GM19324 (cell line): ENCODE measurements around the gene NOTCH1.

Experiments used
- ATAC-seq: cut with Tn5 transposase; IDR thresholded peaks from one replicate; pipeline ENCODE4 v1.9.1; 2021; ENCODE audit warnings: mild to moderate bottlenecking, moderate library complexity; ENCODE audit not compliant: unreplicated experiment, low FRiP score

The NOTCH1 gene

DNA sequence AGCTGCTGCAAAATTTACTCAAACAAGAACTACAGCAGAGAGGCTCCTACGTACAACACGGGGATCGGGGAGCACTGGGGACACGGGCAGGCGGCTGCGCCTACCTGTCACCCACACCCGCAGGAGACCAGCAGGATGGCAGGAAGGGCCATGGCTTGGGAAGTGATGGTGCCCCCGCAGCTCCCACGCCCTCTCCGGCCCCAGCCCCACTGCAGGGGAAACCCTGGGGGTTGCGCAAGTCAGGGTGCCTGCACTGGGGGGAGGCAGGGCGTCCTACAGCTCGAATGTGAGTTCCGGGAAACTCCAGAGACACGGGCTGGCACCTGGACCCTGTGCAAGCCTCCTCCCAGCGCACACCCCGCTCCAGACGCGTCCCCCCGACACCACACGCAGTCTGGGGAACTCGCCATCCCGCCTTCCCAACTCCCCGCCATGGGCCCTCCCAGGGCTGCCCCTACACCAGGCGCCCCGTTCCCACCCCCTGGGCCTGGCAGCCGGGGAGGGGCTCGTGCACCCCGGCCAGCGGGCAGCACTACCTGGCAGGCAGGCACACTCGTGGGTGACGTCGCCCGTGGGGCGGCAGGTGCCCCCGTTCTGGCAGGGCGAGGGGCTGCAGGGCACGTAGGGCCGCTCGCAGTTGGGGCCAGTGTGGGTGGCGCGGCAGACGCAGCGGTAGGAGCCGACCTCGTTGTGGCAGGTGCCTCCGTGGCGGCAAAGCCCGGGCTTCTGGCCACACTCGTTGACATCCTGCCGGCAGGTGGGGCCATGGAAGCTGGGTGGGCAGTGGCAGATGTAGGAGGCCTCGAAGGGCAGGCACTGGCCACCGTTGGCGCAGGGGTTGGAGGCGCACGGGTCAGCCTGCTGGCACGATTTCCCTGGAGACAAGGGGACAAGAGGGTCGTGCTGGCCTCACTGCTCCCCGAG lies 23.3 kb downstream of the NOTCH1 start:
- no peak for ATAC-seq

DNA sequence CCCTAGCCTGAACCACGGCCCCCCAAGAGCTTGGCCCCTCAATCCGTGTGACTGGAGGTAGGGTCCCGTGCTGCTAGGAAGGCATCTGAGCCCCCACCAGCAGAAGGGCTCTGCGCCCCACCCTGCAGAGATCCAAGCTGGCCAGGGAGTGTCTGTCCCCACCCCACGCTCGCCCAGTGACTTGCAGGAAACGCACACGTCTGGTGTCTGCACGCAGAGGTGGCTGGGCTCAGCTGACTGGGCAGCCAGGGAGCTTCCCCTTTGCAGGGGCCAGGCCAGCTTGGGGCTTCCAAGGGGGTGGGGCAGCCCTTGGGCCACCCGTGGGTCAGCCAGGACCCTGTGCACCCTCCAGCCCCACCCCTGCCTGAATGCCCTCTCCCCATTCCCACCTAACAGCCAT lies 24.3 kb downstream of the NOTCH1 start:
- ATAC-seq = no peak

DNA sequence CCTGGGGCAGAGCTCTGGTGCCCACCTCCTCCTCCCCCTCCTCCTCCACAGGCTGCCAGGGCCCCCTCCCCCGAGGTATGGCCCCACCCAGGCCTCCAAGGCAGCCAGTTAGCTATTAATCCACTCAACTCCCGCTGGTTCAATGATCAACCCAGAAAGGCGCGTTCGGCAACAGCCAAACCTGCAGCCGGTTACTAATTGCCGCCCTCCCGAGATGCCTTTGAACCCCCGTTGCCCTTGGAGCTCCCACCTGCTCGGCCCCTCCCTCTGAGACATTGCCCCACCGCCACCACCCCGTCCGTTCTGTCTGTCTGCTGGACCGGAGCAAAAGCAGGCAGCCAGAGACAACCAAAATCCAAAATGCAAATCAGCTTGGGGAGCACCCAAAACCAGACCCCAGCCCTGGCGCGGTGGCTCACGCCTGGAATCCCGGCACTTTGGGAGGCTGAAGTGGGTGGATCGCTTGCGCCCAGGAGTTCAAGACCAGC lies 25.8 kb downstream of the NOTCH1 start:
- no peak for ATAC-seq

DNA sequence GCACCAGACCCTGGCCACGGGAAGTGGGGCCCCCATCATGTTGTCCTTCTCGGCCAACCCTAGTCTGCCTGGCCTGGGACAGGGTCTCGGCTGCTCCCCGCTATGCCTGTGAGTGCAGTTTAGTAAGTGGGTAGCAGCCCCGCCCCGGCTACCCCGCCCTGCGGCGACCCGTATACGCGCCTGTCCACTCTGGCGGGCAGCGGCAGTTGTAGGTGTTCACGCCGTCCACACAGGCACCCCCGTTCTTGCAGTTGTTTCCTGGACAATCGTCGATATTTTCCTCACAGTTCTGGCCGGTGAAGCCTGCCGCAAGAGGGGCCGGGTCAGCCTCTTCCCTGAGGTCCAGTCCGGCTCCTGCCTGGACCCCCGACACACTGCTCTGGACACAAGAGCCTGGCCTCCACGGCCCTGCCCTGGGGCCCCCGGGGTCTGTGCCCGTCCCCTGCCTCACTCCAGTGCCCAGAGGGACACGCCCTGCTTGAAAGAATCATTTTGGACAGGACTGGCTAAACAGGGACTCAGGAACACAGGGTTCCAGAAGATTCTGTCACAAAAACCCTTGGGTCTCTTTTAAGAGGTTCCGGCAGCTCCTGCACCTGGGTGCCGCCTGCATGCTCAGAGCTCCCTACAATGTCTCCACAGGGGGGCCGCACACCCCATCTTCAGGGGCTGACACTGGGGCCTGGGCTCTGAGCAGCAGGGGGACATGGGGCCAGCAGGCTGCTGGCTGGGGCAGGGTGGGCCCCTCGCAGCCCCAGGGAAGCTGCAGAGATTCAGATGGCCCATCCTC lies 26.4 kb downstream of the NOTCH1 start:
- no peak for ATAC-seq

DNA sequence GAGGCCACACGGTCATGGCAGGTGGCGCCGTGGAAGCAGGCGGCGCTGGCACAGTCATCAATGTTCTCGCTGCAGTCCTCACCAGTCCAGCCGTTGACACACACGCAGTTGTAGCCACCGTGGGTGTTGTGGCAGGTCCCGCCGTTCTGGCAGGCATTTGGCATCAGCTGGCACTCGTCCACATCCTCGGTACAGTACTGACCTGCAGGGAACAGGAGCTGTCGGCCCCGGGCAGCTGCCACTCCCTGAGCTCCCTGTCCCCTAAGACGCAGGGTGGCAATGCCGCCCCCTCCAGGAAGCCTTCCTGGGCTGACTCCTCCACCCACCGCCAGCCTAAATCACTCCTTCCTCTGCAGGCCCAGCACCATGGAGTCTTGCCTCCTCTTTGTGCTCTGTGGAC lies 27.2 kb downstream of the NOTCH1 start:
- ATAC-seq = no peak

DNA sequence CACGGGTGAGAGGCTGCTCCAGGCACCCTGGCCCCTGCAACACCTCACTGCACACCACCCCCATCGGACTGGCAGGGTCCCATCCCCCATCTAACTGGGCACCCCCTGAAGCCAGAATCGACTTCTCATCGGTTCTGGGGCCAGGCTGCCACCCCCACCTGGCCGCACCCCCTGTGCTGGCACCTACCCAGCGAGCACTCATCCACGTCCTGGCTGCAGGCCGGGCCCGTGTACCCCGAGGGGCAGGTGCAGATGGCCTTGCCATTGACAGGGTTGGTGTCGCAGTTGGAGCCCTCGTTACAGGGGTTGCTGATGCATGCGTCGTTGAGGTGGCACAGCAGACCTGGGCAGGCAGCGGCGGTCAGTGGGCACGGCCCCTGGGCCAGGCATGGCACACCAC lies 27.9 kb downstream of the NOTCH1 start:
- no peak for ATAC-seq

DNA sequence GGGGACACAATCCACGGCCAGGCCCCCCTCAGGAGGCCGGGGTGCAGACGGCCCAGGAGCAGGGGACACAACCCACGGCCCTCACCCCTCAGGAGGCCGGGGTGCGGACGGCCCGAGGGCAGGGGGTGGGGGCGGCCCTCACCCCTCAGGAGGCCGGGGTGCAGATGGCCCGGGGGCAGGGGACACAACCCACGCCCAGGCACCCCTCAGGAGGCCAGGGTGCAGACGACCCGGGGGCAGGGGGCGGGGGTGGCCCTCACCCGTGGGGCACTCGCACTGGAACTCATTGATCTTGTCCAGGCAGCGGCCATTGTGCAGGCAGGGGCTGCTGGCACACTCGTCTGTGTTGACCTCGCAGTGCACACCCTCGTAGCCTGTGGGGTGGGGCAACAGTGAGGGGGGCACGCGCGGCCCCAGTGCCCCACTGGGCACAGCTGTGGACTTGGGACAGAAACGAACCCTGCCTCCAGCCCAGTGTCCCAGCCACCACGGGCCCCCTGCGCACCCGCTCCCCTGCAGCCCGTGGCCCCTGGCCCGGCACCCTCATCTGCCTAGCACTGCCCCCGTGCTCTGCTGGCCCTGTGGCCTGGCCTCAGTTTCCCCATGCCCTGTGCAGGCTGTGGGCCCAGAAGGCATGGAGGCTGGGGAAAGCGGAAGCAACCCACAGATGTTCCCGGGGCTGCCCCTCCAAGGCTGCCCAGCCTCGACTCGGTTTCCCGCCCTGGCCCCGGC lies 28.7 kb downstream of the NOTCH1 start:
- no peak for ATAC-seq

DNA sequence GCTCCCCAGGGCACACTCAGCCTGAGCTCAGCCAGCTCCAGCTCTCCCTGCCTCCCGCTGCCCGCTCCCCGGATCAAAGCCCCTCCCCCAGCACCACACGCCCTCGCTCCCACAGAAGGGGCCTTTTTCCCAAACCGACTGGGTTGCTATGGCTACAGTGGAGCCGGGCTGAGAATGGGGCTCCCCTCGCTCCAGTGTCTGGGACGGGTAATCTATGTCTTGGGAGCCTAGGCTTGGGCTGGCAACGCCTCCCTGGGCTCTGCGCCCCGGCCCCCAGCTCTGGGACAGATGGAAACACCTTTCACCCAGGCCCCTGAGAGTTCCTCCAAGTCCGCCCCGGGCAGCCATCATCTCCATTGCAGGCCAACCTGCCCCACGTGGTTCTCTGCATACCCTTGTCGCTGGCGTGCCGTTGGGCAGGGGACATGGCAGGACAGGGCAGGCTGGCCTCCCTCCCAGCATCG lies 29.6 kb downstream of the NOTCH1 start:
- no peak for ATAC-seq

DNA sequence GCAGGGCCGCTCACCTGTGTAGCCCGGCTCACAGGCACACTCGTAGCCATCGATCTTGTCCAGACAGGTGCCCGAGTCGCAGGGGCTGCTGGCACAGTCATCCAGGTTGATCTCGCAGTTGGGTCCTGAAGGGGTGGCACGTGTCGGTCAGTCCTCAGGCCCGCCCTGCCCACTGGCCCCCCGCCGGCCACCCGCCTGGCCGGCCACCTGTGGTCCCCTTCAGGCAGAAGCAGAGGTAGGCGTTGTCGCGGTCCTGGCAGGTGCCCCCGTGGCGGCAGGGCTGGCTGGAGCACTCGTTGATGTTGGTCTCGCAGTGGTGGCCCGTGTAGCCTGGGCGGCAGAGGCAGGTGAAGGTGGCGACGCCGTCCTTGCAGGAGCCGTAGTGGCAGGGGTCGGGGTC lies 30.6 kb downstream of the NOTCH1 start:
- no peak for ATAC-seq

DNA sequence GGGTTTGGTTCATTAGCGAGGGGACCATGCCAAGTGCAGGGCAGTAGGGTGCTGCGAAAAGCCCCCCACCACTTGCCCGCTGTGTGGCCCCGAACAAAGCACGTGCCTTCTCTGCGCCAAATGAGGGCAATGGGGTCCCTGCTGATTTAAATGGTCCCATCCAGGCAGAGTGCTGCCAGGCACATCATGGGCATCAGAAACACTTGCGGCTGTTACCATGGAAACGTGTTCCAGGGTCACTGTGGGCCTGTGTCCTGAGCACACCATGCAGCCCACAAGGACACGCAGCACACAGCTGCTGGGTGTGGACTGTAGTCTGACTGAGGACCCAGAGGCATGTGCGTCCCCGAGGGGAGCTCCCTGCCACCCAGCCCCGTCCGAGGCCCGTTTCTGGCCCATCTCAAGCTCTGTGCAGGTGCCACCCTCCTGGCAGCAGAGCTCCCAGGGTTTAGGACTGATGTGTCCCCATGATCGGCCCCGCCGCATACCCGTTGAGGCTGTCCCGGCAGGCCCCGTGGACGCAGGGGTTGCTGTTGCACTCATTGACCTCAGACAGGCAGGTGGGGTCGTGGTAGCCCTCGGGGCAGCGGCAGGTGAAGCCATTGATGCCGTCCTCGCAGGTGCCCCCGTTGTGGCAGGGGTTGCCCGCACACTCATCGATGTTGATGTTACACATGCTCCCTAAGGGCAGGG lies 31.7 kb downstream of the NOTCH1 start:
- no peak for ATAC-seq

DNA sequence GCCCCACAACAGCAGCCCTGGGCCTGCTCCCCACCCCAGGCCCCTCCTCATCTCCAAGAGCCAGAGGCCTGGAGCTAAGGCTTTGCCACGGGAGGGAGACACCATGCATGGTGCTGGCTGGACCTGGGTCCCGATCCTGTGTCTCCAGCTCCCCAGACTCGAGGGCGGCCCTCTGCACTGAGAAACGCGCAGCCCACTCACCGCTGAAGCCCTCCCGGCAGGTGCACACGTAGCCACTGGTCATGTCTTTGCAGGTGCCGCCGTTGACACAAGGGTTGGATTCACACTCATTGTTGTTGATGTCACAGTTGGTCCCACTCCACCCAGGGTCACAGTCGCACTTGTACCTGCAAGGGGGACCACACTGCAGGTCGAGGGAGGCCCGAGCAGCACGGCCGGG lies 32.7 kb downstream of the NOTCH1 start:
- no peak for ATAC-seq

DNA sequence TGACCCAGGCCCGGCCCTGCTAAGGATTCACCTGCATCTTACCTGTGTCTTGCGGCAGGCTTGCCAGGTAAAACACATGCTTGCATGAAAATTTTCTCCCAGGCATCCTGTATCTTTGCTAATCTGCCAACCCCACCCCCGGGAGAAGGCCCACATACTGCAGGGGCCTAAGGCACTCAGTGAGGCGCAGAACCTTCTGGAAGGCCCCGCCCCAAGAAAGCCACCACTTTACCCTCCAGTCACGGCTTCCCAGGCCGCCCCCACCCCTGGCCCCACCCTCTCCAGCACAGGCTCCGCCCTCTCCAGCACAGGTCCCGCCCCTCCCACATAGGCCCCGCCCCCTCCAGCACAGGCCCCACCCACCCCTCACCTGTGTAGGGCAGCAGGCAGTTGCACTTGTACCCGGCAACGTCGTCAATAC lies 33.2 kb downstream of the NOTCH1 start:
- ATAC-seq = no peak

DNA sequence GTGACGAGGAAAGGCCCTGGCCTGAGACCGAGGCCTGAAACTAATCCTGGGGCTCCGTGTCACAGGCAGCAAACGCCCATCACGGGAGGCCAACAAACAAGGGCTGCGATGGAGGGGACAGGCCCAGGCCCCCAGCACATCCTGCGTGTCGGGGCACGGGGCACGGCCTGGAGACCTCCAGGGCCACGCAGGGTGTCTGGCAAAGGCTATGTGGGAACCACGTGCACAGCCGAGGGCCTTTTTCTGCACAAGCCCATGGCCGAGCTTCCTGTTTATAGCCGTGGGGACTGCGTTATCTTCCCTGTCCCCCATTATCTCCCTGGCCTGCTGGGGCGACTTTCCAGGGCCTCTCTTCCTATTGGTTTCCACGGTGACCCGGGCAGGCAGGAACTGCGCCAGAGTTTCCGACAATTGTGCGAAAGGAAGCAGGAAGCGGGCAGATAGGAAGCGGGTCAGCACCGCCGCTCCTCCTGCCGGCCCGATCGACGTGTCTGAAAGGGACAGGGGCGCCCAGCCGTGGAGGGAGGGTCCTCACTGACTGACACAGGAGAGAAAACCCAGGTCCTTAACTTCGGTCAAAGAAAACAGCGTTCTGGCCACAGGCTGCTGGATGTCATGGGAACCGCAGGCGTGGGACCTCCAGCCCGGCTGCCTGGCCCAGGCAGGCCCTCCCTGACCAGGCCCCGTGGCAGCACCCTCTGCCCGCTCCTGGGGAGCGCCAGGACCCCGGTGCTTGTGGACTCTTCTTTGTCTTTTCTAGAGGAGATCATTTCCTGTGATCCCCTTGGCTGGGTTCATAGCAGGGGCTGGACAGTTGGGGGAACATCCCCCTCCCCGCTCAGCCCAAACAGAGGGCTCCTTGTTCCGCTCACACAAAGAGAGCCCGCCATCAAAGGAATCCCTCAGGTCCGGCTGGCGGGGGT lies 33.9 kb downstream of the NOTCH1 start:
- no peak for ATAC-seq

DNA sequence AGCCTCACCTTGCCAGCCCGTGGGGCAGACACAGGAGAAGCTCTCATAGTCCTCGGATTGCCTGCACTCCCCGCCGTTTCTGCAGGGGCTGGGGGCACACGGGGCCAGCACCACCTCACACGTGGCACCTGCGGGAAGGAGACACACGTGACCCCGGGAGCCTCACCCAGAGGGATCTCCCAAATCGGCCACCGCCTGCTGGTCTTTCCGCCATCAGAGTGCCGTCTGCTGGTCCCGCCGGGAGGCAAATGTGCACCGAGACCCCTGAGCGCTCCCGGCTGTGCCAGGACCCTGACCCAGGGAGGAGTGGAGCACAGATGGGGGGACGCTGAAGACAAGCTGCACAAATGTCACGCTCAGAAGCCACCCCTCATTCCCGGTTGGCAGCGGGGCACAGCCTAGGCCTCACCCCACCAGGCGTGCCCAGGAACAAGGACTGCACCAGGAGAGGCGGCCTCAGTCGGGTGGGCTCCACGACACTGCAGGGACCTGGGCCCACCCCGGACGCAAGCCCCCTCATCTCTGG lies 34.6 kb downstream of the NOTCH1 start:
- ATAC-seq = no peak

DNA sequence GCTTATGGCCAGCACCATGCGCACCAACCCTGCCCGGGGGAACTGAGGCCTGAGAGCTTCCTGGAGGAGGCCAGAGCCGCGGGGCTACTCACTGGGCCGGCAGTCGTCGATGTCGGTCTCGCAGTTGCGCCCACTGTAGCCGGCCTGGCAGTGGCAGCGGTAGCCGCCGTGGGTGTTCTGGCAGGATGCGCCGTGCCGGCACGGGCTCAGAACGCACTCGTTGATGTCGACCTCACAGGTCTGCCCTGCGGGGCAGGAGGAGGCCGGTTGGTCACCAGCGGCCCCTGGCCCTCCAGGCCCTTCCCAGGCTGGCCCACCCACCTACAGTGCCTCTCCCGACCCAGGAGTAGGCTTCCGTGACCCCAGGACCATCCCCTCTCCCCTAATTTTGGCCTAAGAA lies 35.3 kb downstream of the NOTCH1 start:
- ATAC-seq = no peak

DNA sequence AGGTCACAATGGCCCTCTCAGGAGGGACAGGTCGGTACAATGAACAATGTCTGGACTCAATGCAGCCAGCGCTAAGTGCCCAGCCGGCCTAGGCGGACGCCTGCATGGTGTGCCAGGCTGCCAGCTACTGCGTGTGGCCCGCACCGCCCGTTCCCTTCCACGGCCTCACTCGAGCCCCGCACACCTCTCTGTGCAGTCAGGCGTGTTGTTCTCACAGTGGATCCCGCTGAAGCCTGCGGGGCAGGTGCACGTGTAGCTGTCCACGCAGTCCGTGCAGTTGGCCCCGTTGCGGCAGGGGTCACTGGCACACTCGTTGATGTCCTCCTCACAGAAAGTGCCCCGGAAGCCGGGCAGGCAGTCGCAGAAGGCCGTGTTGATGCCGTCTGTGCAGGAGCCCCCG lies 36.3 kb downstream of the NOTCH1 start:
- no peak for ATAC-seq

DNA sequence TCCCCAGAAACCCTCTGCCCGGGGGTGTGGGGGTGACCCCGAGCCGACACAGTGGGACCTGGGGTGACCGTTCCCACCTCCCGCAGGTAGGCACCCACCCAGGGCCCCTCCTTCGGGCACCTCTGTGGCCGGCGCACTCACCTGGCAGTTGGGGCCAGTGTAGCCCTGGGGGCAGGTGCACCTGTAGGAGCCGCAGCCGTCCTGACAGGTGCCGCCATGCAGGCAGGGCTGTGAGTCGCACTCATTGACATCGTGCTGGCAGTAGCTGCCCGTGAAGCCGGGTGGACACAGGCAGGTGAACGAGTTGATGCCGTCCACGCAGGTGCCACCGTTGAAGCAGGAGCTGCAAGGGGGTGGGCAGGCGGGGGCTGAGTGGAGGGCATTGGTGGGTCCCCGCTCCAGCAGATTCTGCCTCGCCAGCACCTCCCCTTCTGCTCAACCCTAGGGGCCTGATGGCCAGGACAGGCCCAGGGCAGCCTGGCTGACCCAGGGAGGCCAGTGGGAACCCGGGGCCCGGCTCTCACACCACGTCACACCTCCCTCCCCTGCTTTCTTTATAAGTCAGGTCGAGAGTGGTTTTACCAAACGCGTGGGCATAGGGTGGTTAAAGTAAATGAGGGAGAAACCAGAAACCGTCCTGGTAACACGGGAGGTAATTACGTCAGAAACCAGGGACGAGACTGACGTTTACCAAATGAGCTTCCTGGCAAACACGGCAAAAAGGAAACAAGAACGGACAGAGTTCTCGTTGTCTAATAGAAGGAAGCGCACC lies 36.9 kb downstream of the NOTCH1 start:
- no peak for ATAC-seq

DNA sequence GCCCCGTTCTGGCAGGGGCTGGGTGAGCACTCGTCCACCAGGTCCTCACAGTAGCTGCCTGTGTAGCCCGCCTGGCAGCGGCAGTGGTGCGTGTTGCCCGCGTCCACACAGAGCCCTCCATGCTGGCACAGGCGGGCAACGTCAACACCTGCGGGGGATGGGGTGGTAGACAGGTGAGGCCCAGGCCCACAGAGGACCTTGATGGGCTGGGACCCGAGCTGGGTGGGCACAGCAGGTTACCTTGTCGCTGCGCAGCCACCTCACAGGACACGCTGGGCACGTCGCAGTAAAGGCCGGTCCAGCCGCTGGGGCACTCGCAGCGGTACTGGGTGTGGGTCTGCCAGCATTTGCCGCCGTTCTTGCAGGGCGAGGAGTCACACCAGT lies 37.9 kb downstream of the NOTCH1 start:
- no peak for ATAC-seq
